Measurements from ENCODE around the gene ELMO2. TPM values are rescaled to one million over a fixed set of nuclear protein-coding genes. Genes with fewer than 3 reads are reported as not detected.

ELMO2 gene
- total and polyA plus RNA-seq, 2 donors (not counting 1 experiment from before 2014, with no cell fraction given): 22.1 to 41.7 TPM

GRCh38 chr20:46402331-46402811, 4.0 kb downstream of the ELMO2 start:
- Mint-ChIP-seq H3K4me3 (no peak overlapping the region), H3K4me1 (peaks cover 59% of the 10 kb centered on the region), H3K27me3 (no peaks in the 10 kb centered on the region), H3K9me3 (ENCODE audit: insufficient read depth) (no peaks in the 10 kb centered on the region), H3K27ac (no peak overlapping the region)
- H3K79me2 ChIP-seq (ENCODE audit: control insufficient read depth, insufficient read depth, low read length): peaks cover 82% of the 10 kb centered on the region
- H3K27me3 ChIP-seq (replicated peaks in 1 of 4; ENCODE audit: control extremely low read depth in 1 of 4, control insufficient read depth in 3 of 4, insufficient read depth in 4 of 4, low read length in 3 of 4): no peaks in the 10 kb centered on the region
- ChIA-PET CTCF (interaction anchor here (1.2 to 1.3 kb wide), 2 partner anchors 13 to 37 kb away, joined by 3 to 4 read pairs; no protein-coding TSS in a partner anchor), POLR2A (no interaction called here)
- intact Hi-C loops (cut with micrococcal nuclease): no loop called here
- peaks cover 63% of the 10 kb centered on the region for H4K20me1 ChIP-seq (ENCODE audit: control insufficient read depth, insufficient read depth, low read length, poor library complexity, severe bottlenecking)
- H3K9me3 ChIP-seq (ENCODE audit: control extremely low read depth in 1 of 3, control insufficient read depth in 2 of 3, insufficient read depth in 1 of 3, low read length in 2 of 3): no peaks in the 10 kb centered on the region
- no peak overlapping the region for H3K4me2 ChIP-seq (replicated peaks; ENCODE audit: low read depth, low read length, poor library complexity, severe bottlenecking)
- 80% methylated on average over 1 of the region's 2 CpGs for WGBS (ENCODE audit: insufficient coverage)
- H2AFZ ChIP-seq (ENCODE audit: insufficient read depth, low read depth, low read length, poor library complexity, severe bottlenecking): no peak overlapping the region
- peaks cover 0 to 7% of the 10 kb centered on the region in 2 experiments for H3K36me3 ChIP-seq (replicated peaks in 1 of 2; ENCODE audit: control extremely low read depth in 1 of 2, control insufficient read depth in 1 of 2, extremely low read depth in 1 of 2, insufficient read depth in 2 of 2, low read length in 1 of 2)
- no peak for ATAC-seq (ENCODE audit: low read depth)
- no peak overlapping the region for H3K27ac ChIP-seq (ENCODE audit: low read length in 2 of 2)
- no peak overlapping the region for H3K9ac ChIP-seq (ENCODE audit: low read length)
- no peak overlapping the region for H3K4me3 ChIP-seq (ENCODE audit: control extremely low read depth in 1 of 5, extremely low read depth in 1 of 5, insufficient read depth in 1 of 5, low read depth in 2 of 5, low read length in 4 of 5)
- TF ChIP-seq CTCF (IDR thresholded peaks at IDR 0.05): no peak
- TF ChIP-seq EZH2 (IDR thresholded peaks at IDR 0.05; ENCODE audit: borderline replicate concordance, insufficient read depth, low read depth, low read length, poor library complexity, severe bottlenecking): no peak
- no peak for DNase-seq
- peaks cover 33 to 46% of the 10 kb centered on the region in 2 donors for H3K4me1 ChIP-seq (ENCODE audit: control insufficient read depth in 2 of 2, insufficient read depth in 2 of 2, low read length in 2 of 2)

- Histone ChIP-seq H3K27me3 (replicated peaks in 1 of 4; ENCODE audit: control extremely low read depth in 1 of 4, control insufficient read depth in 3 of 4, insufficient read depth in 4 of 4, low read length in 3 of 4) (no peaks in the 10 kb centered on the region), H3K9ac (ENCODE audit: low read length) (no peak overlapping the region), H4K20me1 (ENCODE audit: control insufficient read depth, insufficient read depth, low read length, poor library complexity, severe bottlenecking) (peaks cover 68% of the 10 kb centered on the region), H3K4me2 (replicated peaks; ENCODE audit: low read depth, low read length, poor library complexity, severe bottlenecking) (peak overlapping the region; percentile 29), H3K27ac (ENCODE audit: low read length in 2 of 2) (no peak overlapping the region), H3K4me1 (ENCODE audit: control insufficient read depth in 2 of 2, insufficient read depth in 2 of 2, low read length in 2 of 2) (peaks cover 29 to 40% of the 10 kb centered on the region in 2 donors), H3K36me3 (replicated peaks in 1 of 2; ENCODE audit: control extremely low read depth in 1 of 2, control insufficient read depth in 1 of 2, extremely low read depth in 1 of 2, insufficient read depth in 2 of 2, low read length in 1 of 2) (peaks cover 0 to 12% of the 10 kb centered on the region in 2 experiments), H3K79me2 (ENCODE audit: control insufficient read depth, insufficient read depth, low read length) (peaks cover 89% of the 10 kb centered on the region), H3K9me3 (ENCODE audit: control extremely low read depth in 1 of 3, control insufficient read depth in 2 of 3, insufficient read depth in 1 of 3, low read length in 2 of 3) (no peaks in the 10 kb centered on the region), H2AFZ (ENCODE audit: insufficient read depth, low read depth, low read length, poor library complexity, severe bottlenecking) (no peak overlapping the region), H3K4me3 (ENCODE audit: control extremely low read depth in 1 of 5, extremely low read depth in 1 of 5, insufficient read depth in 1 of 5, low read depth in 2 of 5, low read length in 4 of 5) (no peak overlapping the region)
- ATAC-seq (ENCODE audit: low read depth) (no peak), DNase-seq (no peak)
- CTCF ChIA-PET: interaction anchor here (1.0 to 1.2 kb wide), 2 partner anchors 10 to 95 kb away, joined by 3 to 4 read pairs; no protein-coding TSS in a partner anchor
- TF ChIP-seq EZH2 (IDR thresholded peaks at IDR 0.05; ENCODE audit: borderline replicate concordance, insufficient read depth, low read depth, low read length, poor library complexity, severe bottlenecking) (no peak), CTCF (IDR thresholded peaks at IDR 0.05) (no peak)
- H3K4me1 Mint-ChIP-seq: peaks cover 50% of the 10 kb centered on the region
- no peaks in the 10 kb centered on the region for H3K27me3 Mint-ChIP-seq
- POLR2A ChIA-PET: no interaction called here
- H3K9me3 Mint-ChIP-seq (ENCODE audit: insufficient read depth): no peaks in the 10 kb centered on the region
- no CpG with 5 or more reads among the region's 2 CpGs for WGBS (ENCODE audit: insufficient coverage)
- no peak overlapping the region for H3K4me3 Mint-ChIP-seq
- no peak overlapping the region for H3K27ac Mint-ChIP-seq
- intact Hi-C loops (cut with micrococcal nuclease): no loop called here
Measured at GRCh38 chr20:46401478-46401860, 4.9 kb downstream of the ELMO2 start.
